HUDEP-2 (cell line): ENCODE data around the gene SNRNP25.
A peak's percentile ranks its signal among the peaks of the same experiment; 100 is the strongest.

Experiments
- DNase-seq, 76 experiments: peaks; one replicate each; lab custom pipeline; 2025; ENCODE audit not compliant: unreplicated experiment in 76 of 76; lab: John Stamatoyannopoulos, UW

SNRNP25 gene

GRCh38 chr16:92431-93339, 39.1 kb downstream of the SNRNP25 start:
- no peak for DNase-seq

DNA sequence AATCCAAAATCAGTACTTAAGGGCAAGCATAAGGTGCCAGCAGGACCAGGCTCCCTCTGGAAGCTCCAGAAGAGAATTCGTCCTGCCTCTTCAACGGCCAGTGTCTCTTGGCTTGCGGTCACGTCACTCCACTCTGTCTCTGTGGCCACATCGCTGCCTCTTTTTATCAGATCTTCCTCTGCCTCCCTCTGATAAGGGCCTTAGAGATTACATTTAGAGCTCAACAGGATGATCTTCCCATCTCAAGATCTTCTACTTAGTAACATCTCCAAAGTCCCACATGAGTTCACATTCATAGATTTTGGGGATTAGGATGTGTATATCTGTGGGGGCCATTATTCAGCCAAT, 41.3 kb downstream of the SNRNP25 start:
- peak in 2 of 76 experiments; percentile 7 to 47 for DNase-seq

- DNase-seq, result peak in 74 of 76 experiments; percentile 26 to 95 (median 87)
Observed at GRCh38 chr16:96935-97381, 43.3 kb downstream of the SNRNP25 start.

DNA sequence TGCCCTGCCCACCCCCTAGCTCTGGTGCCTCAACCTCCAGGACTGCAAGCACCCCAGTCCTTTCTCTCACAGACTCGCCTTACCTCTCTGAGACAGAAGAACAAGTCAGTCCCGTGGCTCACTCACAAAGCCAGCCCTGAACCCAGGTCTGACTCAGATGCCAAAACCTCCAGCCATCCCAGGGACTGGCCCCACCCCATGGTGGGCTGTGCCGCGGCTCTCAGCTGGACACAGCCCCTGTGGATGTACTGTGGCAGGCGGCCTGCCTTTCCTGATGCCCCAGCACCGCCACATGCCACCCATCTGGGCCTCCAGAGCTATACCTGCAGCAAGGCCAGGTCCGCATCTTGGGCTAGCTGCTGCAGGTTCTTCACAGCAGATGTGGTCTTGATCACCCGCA, 44.2 kb downstream of the SNRNP25 start:
- no peak for DNase-seq

DNA sequence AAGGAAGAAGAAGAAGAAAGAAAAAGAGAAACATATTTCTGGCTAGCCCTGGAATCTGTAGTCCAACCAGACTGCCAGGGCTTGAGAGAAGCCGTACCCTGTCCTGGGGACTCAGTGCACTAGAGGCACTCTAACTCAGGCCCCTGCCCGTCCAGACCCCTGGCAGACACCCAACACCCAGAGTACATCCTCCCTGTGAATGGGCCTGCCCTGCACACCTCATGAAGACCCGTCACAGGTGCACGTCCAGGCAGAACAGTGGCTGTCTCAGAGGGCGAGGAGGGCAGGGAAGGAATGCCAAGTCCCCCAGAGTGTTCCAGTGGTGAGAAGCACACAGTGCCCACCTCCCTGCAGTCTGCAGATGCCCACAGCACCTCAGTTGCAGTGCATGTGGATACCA, 47.4 kb downstream of the SNRNP25 start:
- no peak for DNase-seq

DNA sequence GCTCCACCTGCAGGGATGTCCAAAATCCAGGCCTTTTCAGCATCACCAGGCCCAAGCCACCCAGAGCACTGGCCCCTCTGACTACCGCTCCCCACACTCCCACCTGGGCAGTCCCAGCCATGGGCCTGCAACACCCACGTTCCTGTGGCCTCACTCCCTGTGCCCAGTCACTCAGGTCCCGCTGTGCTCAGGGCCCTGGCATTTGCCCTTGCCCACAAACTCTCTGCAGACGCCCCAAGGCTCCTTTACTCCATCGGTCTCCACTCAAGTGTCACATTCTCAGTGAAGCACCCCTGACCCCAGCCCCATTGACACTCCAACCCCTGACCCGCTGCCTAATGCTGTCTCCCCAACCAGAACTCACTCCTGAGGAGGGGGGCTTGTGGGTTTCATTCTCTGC, 48.0 kb downstream of the SNRNP25 start:
- no peak for DNase-seq

DNA sequence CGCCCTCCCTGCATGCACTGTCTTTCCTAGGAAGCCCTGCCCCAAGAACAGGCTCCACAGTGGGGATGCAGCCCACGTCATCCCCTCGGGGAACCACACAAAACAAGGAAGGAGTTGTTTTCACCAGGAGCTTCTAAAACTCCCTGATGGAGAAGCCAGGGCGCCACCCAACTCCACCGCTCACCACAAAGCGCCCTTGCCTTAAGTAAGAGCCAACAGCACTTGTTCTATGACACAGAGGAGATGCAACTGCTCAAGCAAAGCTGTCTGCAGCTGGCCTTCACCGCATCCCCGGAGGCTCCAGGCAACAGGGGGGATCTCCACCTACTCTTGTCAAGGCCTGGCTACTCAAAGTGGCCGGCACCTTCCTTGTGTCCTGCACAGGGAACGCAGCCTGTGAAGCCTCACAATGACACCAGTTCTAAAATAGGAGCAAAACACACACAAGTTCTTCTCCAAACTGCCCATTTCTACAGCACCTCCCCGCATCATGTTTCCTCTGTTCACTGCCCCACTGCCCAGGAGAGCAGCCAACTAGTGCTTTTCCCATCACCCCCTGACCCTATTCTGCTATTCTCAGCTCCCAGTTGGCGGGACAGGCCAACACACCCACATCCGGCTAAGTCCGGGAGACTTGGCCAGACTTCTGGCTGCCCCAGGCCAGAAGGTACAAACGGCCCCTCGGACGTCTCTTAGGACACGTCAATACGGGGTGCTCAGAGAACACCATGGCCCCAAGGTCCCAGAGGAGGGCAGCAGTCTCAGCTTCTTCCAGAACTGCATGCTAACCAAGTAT, 48.6 kb downstream of the SNRNP25 start:
- DNase-seq, result no peak

DNA sequence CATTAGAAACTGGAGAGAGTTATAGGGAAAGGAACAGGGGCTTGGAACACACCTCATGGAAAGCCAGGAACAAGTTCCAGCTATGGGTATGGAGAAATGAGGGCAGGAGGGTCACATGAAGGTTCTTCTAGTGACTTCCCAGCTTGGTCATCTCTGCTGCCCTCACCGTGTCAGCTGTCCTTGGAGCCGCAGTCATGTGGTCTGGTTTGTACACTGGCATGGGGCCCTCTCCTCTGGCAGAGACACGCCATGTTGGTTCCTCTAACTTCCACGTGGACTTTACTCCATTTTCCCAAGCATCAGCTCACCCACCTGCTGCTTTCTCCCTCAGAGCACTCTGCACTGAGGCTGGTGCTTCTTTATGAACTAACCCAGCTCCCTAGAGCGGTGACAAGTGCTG, 50.7 kb downstream of the SNRNP25 start:
- no peak for DNase-seq

- peak in 72 of 76 experiments; percentile 43 to 90 (median 70) for DNase-seq
Observed at GRCh38 chr16:104928-105327, 51.3 kb downstream of the SNRNP25 start.

GRCh38 chr16:105521-105920, 51.9 kb downstream of the SNRNP25 start:
- no peak for DNase-seq

- DNase-seq, result peak in 66 of 76 experiments; percentile 9 to 84 (median 54)
Observed at GRCh38 chr16:106623-107324, 53.1 kb downstream of the SNRNP25 start.
